Duodenal mucosa (tissue), 2 donors: Measurements from ENCODE around the gene ASZ1.

ENCODE experiments used
- H3K27ac ChIP-seq: one replicate; pipeline ENCODE4 v1.7.0; 2013; ENCODE audit warnings: low read depth, low read length
- H3K27me3 ChIP-seq, 2 donors: one replicate each; pipeline ENCODE4 v1.7.0; 2013; ENCODE audit warnings: low read length in 2 of 2, control low read depth in 1 of 2; ENCODE audit not compliant: insufficient read depth in 2 of 2, control insufficient read depth in 1 of 2
- H3K36me3 ChIP-seq, 2 donors: one replicate each; pipeline ENCODE4 v1.7.0; 2013; ENCODE audit warnings: low read length in 2 of 2, control low read depth in 1 of 2; ENCODE audit not compliant: insufficient read depth in 2 of 2, control insufficient read depth in 1 of 2
- H3K4me1 ChIP-seq, 2 donors: one replicate each; pipeline ENCODE4 v1.7.0; 2013; ENCODE audit warnings: low read length in 2 of 2, control low read depth in 1 of 2; ENCODE audit not compliant: insufficient read depth in 2 of 2, control insufficient read depth in 1 of 2
- H3K4me3 ChIP-seq, 2 donors: one replicate each; pipeline ENCODE4 v1.7.0; 2013; ENCODE audit warnings: low read length in 2 of 2, low read depth in 1 of 2
- H3K9ac ChIP-seq, 2 donors: one replicate each; pipeline ENCODE4 v1.7.0; 2013; ENCODE audit warnings: low read length in 2 of 2, low read depth in 1 of 2
- H3K9me3 ChIP-seq, 2 donors: one replicate each; pipeline ENCODE4 v1.7.0; 2013; ENCODE audit warnings: low read length in 2 of 2, control low read depth in 1 of 2; ENCODE audit not compliant: control insufficient read depth in 1 of 2

Gene ASZ1

DNA sequence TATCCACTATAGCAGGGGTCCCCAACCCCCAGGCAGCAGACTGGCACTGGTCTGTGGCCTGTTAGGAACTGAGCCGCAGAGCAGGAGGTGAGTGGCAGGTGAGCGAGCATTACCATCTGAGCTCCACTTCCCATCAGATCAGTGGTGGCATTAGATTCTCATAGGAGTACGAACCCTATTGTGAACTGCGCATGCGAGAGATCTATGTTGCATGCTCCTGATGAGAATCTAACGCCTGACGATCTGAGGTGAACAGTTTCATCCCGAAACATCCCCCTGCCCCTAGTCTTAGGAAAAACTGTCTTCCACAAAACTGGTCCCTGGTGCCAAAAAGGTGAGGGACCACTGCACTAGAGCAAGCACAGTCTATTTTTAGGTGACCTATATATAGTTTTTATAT is 23.6 kb downstream of the ASZ1 start:
- Histone ChIP-seq H3K9ac (no peak overlapping the region), H3K9me3 (no peaks in the 10 kb centered on the region), H3K27ac (no peak overlapping the region), H3K4me1 (no peaks in the 10 kb centered on the region), H3K36me3 (no peaks in the 10 kb centered on the region), H3K4me3 (no peak overlapping the region), H3K27me3 (no peaks in the 10 kb centered on the region)

DNA sequence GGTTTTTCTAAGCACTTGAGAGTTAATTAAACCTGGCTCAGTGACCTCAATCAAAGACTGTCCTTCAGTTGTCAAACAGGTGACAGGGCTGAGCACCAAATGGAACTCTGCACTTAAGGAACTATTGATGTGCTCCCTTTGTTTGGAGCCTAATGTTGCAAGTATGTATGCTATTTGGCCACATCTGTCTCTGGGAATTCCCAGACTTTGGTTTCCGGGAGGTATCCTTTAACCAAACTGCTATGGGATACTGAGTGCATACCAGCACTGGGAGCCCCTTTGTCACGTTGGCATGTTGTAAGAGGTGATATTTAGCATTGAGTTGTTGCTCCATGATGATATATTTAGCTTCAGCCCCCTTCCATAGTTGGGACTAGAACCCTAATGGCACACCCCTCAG is 25.2 kb downstream of the ASZ1 start:
- Histone ChIP-seq H3K9me3 (no peaks in the 10 kb centered on the region), H3K4me1 (no peaks in the 10 kb centered on the region), H3K27ac (no peak overlapping the region), H3K9ac (no peak overlapping the region), H3K27me3 (no peaks in the 10 kb centered on the region), H3K4me3 (no peak overlapping the region), H3K36me3 (no peaks in the 10 kb centered on the region)

DNA sequence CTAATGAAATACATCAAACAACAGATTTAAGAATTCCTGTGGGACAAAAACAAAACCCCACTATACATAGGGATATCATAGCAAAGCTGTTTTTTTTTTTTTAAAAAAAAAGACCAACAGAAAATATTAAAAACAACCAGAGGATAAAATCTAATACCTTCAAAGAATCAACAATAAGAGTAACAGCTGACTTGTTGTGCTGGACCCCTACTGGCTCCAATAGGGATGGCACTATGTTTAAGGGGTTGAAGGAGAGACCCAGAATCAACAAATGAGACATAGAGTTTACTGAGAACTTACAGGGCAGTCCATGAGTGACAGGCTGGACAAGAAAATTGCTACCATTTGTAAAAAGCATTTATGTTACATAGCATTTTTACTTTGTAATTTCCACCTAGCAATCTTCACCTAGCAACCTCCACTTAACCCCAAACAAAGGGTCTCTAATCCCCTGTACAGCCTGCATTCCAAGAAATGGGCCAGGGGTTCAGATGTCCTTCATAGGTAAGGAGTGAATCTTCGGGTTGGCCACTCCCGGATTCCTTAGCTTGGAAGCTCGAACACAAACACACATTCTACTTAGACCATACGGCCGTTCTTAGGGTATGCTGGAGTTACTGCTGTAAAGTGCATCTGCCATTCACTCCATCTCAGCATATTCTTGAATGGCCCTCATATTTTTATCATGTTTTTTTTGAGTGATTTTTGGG is 25.8 kb downstream of the ASZ1 start:
- no peaks in the 10 kb centered on the region for H3K27me3 ChIP-seq
- H3K4me1 ChIP-seq: no peaks in the 10 kb centered on the region
- H3K9ac ChIP-seq: no peak overlapping the region
- H3K9me3 ChIP-seq: no peaks in the 10 kb centered on the region
- H3K4me3 ChIP-seq: no peak overlapping the region
- no peak overlapping the region for H3K27ac ChIP-seq
- no peaks in the 10 kb centered on the region for H3K36me3 ChIP-seq

DNA sequence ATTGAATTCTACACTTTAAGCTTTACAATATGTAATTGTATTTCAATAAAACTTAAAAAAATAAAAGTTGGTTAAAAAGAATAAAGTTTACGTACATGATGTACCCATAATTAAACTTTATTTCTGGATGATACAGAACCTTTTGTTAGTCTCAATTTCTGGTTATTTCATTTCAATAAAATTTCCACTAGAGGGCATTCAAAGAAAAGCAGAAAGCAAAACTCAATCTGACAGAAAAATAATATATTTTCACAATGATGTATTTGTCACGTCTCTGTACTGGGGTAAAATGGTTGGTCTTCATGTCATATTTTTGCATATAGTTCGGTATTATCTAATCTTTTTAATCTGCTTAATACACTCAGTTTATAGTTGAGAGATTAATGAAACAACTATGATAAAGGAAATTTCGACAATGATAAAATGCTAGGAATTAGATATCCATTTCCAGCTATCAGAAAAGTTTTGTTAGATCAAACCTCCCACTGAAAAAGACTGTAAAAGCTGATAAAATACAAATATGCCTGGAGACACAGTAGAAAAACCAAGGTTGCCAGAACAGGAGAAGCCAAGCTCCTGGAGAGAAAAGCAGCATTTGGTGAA is 27.4 kb downstream of the ASZ1 start:
- Histone ChIP-seq H3K27ac (no peak overlapping the region), H3K9me3 (no peaks in the 10 kb centered on the region), H3K4me3 (no peak overlapping the region), H3K4me1 (no peaks in the 10 kb centered on the region), H3K9ac (no peak overlapping the region), H3K27me3 (no peaks in the 10 kb centered on the region), H3K36me3 (no peaks in the 10 kb centered on the region)

DNA sequence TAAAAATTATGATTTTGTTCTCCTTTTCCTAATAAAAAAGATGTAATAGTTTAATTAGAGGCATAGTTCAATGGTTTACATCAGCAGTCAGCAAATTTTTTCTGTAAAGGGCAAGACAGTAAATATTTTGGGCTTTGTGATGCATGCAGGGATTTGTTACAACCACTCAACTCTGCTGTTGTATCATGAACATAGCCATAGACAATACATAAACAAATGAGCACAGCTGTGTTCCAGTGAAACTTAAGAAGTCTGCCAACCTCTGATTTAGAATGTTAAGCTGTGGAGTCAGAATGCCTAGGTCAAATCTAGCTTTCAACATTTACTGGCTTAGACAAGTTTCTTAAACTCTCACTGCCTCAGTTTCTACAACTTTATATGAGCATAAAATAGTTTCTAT is 31.6 kb downstream of the ASZ1 start:
- Histone ChIP-seq H3K9ac (no peak overlapping the region), H3K9me3 (no peaks in the 10 kb centered on the region), H3K4me1 (no peaks in the 10 kb centered on the region), H3K27ac (no peak overlapping the region), H3K4me3 (no peak overlapping the region), H3K36me3 (no peaks in the 10 kb centered on the region), H3K27me3 (no peaks in the 10 kb centered on the region)

DNA sequence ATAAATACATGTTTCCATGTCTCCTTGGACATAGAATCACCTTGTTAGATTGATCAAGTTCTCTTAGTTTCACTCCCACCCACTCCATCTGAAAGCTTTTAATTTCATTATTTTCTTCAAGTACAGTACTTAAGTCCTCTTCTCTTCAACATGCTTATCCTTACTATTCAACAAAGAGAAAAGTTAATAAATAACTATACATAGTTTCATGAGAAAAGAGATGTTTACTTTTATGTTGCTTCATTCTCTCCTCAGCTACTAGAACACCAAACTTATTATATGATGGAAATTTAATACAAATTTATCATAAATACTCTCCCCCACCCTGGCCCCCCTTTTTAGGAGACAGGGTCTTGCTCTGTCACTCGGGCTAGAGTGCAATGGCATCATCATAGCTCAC is 33.5 kb downstream of the ASZ1 start:
- no peak overlapping the region for H3K4me3 ChIP-seq
- no peaks in the 10 kb centered on the region for H3K4me1 ChIP-seq
- no peaks in the 10 kb centered on the region for H3K36me3 ChIP-seq
- no peaks in the 10 kb centered on the region for H3K9me3 ChIP-seq
- H3K27me3 ChIP-seq: no peaks in the 10 kb centered on the region
- H3K27ac ChIP-seq: no peak overlapping the region
- no peak overlapping the region for H3K9ac ChIP-seq

DNA sequence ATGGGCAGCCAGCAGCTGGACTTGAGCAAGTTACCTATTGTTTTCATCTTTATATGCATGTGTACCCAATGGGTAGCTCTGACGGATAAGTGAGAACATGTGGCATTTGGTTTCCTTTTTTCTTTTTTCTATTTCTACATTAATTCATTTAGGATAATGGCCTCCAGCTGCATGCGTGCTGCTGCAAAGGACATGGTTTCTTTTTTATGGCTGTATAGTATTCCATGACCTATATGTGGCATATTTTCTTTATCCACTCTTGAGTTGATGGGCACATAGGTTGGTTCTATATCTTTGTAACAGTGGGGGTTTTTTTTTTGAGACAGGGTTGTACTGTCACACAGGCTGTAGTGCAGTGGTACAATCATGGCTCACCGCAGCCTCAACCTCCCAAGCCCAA is 37.4 kb downstream of the ASZ1 start:
- H3K9me3 ChIP-seq: peaks cover 0 to 7% of the 10 kb centered on the region in 2 donors
- H3K36me3 ChIP-seq: no peaks in the 10 kb centered on the region
- H3K9ac ChIP-seq: no peak overlapping the region
- H3K4me3 ChIP-seq: no peak overlapping the region
- H3K27me3 ChIP-seq: no peaks in the 10 kb centered on the region
- no peak overlapping the region for H3K27ac ChIP-seq
- no peaks in the 10 kb centered on the region for H3K4me1 ChIP-seq

DNA sequence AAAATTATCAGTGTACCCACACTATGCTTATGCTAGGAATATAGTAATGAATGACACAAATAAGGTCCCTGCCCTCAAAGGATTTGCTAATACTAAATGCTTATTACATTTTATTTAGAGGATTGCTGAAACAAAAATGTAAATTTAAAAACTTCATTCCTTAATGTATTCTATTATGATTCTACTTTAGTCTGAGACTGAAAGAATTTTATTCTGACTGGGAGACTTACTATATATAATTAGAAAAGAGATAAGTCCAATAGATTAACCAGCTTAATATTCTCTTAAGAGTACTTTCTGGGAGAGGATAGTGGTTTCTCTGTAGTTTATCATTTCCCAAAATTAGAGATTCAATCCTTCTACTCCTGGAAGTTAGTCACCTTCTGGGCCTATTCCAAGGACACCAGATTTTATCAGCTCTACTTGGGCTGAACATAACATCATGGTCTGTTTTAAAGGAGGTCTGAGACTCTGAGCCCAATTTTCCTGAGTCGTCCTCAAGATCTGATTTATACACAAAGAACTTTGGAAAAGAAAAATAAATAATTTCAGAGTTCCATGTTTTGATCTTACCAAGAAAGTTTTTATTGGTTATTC is 41.1 kb downstream of the ASZ1 start:
- no peaks in the 10 kb centered on the region for H3K36me3 ChIP-seq

DNA sequence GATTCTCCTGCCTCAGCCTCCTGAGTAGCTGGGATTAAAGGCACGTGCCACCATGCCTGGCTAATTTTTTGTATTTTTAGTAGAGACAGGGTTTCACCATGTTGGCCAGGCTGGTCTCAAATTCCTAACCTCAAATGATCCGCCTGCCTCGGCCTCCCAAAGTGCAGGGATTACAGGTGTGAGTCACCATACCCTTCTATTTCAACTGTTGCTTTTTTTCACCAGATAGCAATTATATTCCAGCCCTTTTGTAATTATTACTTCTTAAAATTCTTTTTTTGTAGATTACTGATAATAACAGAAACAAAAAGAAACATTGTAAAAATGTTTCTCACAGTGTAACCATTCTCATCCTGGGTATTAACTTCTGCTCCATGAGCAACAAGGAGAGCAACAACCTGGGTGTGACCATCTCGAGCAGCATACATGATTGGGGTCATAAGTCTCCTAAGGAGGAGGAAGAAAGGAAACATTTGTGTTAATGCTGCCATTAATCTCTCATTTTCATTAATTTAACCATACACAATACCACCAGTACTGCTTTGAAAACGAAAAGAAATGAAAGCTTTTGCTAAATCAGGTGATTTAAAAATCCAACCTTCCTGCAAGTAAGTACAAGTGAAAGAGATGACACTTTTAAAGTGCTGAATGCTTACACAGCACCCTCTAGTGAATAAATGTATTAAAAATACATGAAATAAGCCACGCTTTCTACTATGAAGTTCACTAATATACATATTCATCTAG is 41.8 kb downstream of the ASZ1 start:
- H3K4me1 ChIP-seq: no peaks in the 10 kb centered on the region
- H3K27ac ChIP-seq: no peak overlapping the region
- H3K4me3 ChIP-seq: peak overlapping the region; percentile 4 to 10
- H3K9me3 ChIP-seq: peaks cover 0 to 7% of the 10 kb centered on the region in 2 donors
- H3K9ac ChIP-seq: no peak overlapping the region
- no peaks in the 10 kb centered on the region for H3K27me3 ChIP-seq
- H3K36me3 ChIP-seq: no peaks in the 10 kb centered on the region

More for the DNA sequence above, 41.1 kb downstream of the ASZ1 start:
- H3K4me3 ChIP-seq: no peak overlapping the region
- no peaks in the 10 kb centered on the region for H3K27me3 ChIP-seq
- H3K9me3 ChIP-seq: peaks cover 0 to 7% of the 10 kb centered on the region in 2 donors
- no peak overlapping the region for H3K9ac ChIP-seq
- no peaks in the 10 kb centered on the region for H3K4me1 ChIP-seq
- no peak overlapping the region for H3K27ac ChIP-seq
